Panc1 (cell line): Measurements from ENCODE around the gene TOM1. TPM values are rescaled to one million over a fixed set of nuclear protein-coding genes. Genes with fewer than 3 reads are reported as not detected.

ENCODE experiments used
- ATAC-seq: fragments of 200-7000 bp; cut with Tn5 transposase; 2 replicates; pipeline ENCODE4 v1.9.1; 2020; ENCODE audit warnings: mild to moderate bottlenecking, moderate library complexity
- BruUV-seq: library from RNA; stranded (reverse); fragments of 400-500 nt; replicated peaks from 2 replicates; lab custom pipeline; 2021; lab: Mats Ljungman, UMichigan
- CTCF ChIA-PET: fragments of 300-600 bp; sonication (Branson Sonifier 250); formaldehyde crosslinking; loops from one replicate; lab custom pipeline; 2022; ENCODE audit warnings: antibody characterized with exemption; lab: Charles Lee
- POLR2A ChIA-PET: fragments of 300-600 bp; sonication (Branson Sonifier 250); formaldehyde crosslinking; loops from one replicate; lab custom pipeline; 2022; ENCODE audit warnings: antibody characterized with exemption; lab: Charles Lee
- DNase-seq: peaks from one replicate; pipeline ENCODE4 v3.0.0-alpha.2; 2010; ENCODE audit warnings: low read depth, low spot score
- H3K27ac ChIP-seq: 2 replicates; pipeline ENCODE4 v1.5.1; 2011; ENCODE audit warnings: mild to moderate bottlenecking, low read length, inconsistent platforms
- H3K27me3 ChIP-seq: fragments of 200-500 bp; sonication (Bioruptor generic); 2 replicates; pipeline ENCODE4 v1.6.0; 2014; ENCODE audit warnings: low read length, inconsistent platforms; ENCODE audit not compliant: control insufficient read depth, insufficient read depth
- H3K36me3 ChIP-seq: fragments of 200-500 bp; sonication (Bioruptor generic); 2 replicates; pipeline ENCODE4 v1.5.1; 2014; ENCODE audit warnings: inconsistent platforms, mild to moderate bottlenecking, low read length, moderate library complexity; ENCODE audit not compliant: control insufficient read depth, insufficient read depth
- H3K4me1 ChIP-seq: 2 replicates; pipeline ENCODE4 v1.5.1; 2011; ENCODE audit warnings: inconsistent platforms, mild to moderate bottlenecking, low read length, moderate library complexity; ENCODE audit not compliant: control insufficient read depth, insufficient read depth
- H3K4me3 ChIP-seq, 2 experiments: 2 replicates each; pipeline ENCODE4 v1.5.1; 2011 to 2012; ENCODE audit warnings: low read depth in 2 of 2, low read length in 2 of 2, mild to moderate bottlenecking in 2 of 2, inconsistent platforms in 1 of 2, moderate library complexity in 1 of 2
- H3K9me3 ChIP-seq: fragments of 200-500 bp; sonication (Bioruptor generic); 2 replicates; pipeline ENCODE4 v1.5.1; 2014; ENCODE audit warnings: low read depth, mild to moderate bottlenecking, inconsistent platforms, low read length, moderate library complexity; ENCODE audit not compliant: control insufficient read depth, insufficient read depth
- POLR2AphosphoS5 ChIP-seq: IDR thresholded peaks from 2 replicates; pipeline ENCODE4 v1.6.1; 2012; ENCODE audit warnings: mild to moderate bottlenecking, low read depth, low read length, moderate library complexity
- SIN3A ChIP-seq: IDR thresholded peaks from 2 replicates; pipeline ENCODE4 v1.6.1; 2012; ENCODE audit warnings: low read depth, mild to moderate bottlenecking, low read length, moderate library complexity, borderline replicate concordance; ENCODE audit not compliant: insufficient read depth
- TCF7L2 ChIP-seq: IDR thresholded peaks from 2 replicates; pipeline ENCODE4 v1.6.1; 2011; ENCODE audit warnings: mild to moderate bottlenecking, low read depth, low read length, inconsistent platforms
- in situ Hi-C: cut with HindIII; loops from 2 replicates; pipeline ENCODE4 v1.10.0; 2016; ENCODE audit warnings: low sequenced_read_pairs, low pct_unique_long_range_greater_than_20kb
- intact Hi-C: fragments of 100-400 bp; cut with micrococcal nuclease; formaldehyde crosslinking; loops from one replicate; pipeline ENCODE4 v1.10.0; 2022; ENCODE audit not compliant: unreplicated experiment
- total RNA-seq: library from RNA; stranded (reverse); gene quantifications from one replicate; pipeline ENCODE4 v1.2.1, GENCODE V29; 2021; ENCODE audit not compliant: unreplicated experiment
- TF ChIP-seq, protein P1 (sequence below): fragments of 450-650 bp; IDR thresholded peaks from 2 replicates; pipeline ENCODE4 v1.5.1; 2017; ENCODE audit warnings: mild to moderate bottlenecking
- TF ChIP-seq, protein P2 (sequence below), 2 experiments: IDR thresholded peaks; 2 replicates each; pipeline ENCODE4 v1.6.1; 2011 to 2012; ENCODE audit warnings: low read depth in 2 of 2, control low read depth in 1 of 2, low read length in 1 of 2, mild to moderate bottlenecking in 1 of 2, moderate library complexity in 1 of 2; ENCODE audit not compliant: insufficient read depth in 1 of 2

The TOM1 gene
- total RNA-seq, 1 experiment from 2014 or later: 32.7 TPM

DNA sequence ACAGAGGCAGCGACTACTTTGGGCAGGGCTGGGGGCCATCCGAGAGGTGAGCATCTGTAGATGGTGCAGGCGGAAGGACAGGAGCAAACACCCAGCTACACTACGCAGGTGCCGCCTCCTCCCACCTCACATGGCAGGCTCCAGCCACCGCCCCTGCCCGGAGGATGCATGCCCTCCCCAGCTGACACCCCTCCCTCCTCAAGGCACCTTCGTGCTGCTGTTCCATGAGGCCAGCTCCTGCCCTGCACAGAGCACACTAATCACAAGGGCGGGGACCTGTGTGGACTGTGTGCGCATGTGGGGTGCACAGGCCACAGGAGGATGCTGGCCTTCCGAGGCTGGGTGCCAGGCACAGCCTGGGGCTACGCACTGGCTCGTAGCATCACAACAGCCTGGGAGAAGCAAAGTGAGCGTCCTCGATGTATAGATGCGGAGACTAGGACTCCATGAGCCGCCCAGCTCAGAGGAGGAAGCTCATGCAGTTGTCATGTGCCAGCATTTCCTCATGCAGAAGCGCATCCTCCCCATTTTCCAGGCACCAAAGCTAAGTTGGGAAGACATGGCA lies 48.4 kb downstream of the TOM1 start:
- no peak for DNase-seq
- no peak for ATAC-seq
- intact Hi-C loops: no loop called here
- Histone ChIP-seq H3K4me1 (peaks cover 24% of the 10 kb centered on the region), H3K4me3 (no peak overlapping the region), H3K27me3 (no peaks in the 10 kb centered on the region), H3K36me3 (no peaks in the 10 kb centered on the region), H3K9me3 (no peaks in the 10 kb centered on the region), H3K27ac (no peak overlapping the region)
- POLR2A ChIA-PET: interaction anchor here (0.5 kb wide), 1 partner anchor 10 kb away, joined by 3 read pairs; no protein-coding TSS in a partner anchor
- CTCF ChIA-PET: no interaction called here
- TF ChIP-seq, protein P1, sequence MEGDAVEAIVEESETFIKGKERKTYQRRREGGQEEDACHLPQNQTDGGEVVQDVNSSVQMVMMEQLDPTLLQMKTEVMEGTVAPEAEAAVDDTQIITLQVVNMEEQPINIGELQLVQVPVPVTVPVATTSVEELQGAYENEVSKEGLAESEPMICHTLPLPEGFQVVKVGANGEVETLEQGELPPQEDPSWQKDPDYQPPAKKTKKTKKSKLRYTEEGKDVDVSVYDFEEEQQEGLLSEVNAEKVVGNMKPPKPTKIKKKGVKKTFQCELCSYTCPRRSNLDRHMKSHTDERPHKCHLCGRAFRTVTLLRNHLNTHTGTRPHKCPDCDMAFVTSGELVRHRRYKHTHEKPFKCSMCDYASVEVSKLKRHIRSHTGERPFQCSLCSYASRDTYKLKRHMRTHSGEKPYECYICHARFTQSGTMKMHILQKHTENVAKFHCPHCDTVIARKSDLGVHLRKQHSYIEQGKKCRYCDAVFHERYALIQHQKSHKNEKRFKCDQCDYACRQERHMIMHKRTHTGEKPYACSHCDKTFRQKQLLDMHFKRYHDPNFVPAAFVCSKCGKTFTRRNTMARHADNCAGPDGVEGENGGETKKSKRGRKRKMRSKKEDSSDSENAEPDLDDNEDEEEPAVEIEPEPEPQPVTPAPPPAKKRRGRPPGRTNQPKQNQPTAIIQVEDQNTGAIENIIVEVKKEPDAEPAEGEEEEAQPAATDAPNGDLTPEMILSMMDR: no peak
- TF ChIP-seq TCF7L2 (no peak), SIN3A (no peak)
- TF ChIP-seq, protein P2, sequence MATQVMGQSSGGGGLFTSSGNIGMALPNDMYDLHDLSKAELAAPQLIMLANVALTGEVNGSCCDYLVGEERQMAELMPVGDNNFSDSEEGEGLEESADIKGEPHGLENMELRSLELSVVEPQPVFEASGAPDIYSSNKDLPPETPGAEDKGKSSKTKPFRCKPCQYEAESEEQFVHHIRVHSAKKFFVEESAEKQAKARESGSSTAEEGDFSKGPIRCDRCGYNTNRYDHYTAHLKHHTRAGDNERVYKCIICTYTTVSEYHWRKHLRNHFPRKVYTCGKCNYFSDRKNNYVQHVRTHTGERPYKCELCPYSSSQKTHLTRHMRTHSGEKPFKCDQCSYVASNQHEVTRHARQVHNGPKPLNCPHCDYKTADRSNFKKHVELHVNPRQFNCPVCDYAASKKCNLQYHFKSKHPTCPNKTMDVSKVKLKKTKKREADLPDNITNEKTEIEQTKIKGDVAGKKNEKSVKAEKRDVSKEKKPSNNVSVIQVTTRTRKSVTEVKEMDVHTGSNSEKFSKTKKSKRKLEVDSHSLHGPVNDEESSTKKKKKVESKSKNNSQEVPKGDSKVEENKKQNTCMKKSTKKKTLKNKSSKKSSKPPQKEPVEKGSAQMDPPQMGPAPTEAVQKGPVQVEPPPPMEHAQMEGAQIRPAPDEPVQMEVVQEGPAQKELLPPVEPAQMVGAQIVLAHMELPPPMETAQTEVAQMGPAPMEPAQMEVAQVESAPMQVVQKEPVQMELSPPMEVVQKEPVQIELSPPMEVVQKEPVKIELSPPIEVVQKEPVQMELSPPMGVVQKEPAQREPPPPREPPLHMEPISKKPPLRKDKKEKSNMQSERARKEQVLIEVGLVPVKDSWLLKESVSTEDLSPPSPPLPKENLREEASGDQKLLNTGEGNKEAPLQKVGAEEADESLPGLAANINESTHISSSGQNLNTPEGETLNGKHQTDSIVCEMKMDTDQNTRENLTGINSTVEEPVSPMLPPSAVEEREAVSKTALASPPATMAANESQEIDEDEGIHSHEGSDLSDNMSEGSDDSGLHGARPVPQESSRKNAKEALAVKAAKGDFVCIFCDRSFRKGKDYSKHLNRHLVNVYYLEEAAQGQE (IDR thresholded peaks at IDR 0.05; ENCODE audit: insufficient read depth in 1 of 2, low read depth in 2 of 2, low read length in 1 of 2): no peak
- in situ Hi-C loops: no loop called here
- BruUV-seq: no TSS peak

DNA sequence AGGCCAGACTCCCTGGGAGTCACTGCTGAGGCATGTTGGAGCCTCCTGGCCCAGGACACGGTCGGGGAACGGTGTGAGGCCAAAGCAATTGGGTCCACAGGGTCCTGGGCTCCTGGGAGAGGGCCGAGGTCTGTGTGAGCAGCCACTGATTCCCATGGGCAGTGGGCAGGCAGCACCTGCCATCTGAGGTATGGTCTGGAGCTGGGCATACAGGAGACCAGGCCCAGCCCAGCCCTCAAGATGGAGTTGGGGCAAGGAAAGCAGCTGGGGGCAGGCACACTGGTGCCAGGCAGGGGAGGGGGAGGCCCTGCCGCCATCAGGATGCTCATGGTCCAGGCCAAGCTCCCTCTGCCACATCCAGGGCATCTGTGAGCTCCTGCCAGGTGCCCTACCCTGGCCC lies 49.0 kb downstream of the TOM1 start:
- peaks cover 24% of the 10 kb centered on the region for H3K4me1 ChIP-seq
- no peaks in the 10 kb centered on the region for H3K9me3 ChIP-seq
- no peak for DNase-seq
- H3K27ac ChIP-seq: no peak overlapping the region
- H3K27me3 ChIP-seq: no peaks in the 10 kb centered on the region
- in situ Hi-C loops (no loop called here), intact Hi-C loops (no loop called here)
- no peak for ATAC-seq
- BruUV-seq: no TSS peak
- ChIA-PET POLR2A (interaction anchor here (0.5 kb wide), 1 partner anchor 10 kb away, joined by 3 read pairs; no protein-coding TSS in a partner anchor), CTCF (no interaction called here)
- no peak overlapping the region for H3K4me3 ChIP-seq
- no peak for TF ChIP-seq POLR2AphosphoS5
- no peak for TF ChIP-seq TCF7L2
- TF ChIP-seq, protein P2 (IDR thresholded peaks at IDR 0.05; ENCODE audit: insufficient read depth in 1 of 2, low read depth in 2 of 2, low read length in 1 of 2): no peak
- TF ChIP-seq, protein P1: no peak
- TF ChIP-seq SIN3A: no peak
- no peaks in the 10 kb centered on the region for H3K36me3 ChIP-seq
